ENCODE results near the gene ADGRB3.
"Not testable (repeated sequence)": the region's sequence is repeated elsewhere in the genome, so short reads cannot be mapped to it uniquely, and the experiment has no call there.

Gene ADGRB3

DNA sequence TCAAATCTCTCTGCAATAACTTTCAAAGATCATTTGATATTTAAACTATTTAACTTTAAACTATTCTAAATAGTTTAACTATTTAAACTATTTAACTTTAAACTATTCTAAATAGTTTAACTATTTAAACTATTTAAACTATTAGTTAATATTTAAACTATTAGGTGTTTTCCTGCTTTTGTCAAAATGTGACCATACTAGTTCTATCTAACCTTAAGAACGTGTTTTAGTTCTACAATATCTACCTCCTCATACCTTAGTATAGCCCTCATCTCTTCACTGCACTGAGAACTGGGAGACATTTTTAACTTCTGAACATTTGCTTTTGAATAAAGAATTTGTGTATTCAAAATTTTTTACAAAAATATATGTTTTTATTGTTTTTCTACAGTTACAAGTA, 429.1 kb downstream of the ADGRB3 start:
- no peak for DNase-seq

DNA sequence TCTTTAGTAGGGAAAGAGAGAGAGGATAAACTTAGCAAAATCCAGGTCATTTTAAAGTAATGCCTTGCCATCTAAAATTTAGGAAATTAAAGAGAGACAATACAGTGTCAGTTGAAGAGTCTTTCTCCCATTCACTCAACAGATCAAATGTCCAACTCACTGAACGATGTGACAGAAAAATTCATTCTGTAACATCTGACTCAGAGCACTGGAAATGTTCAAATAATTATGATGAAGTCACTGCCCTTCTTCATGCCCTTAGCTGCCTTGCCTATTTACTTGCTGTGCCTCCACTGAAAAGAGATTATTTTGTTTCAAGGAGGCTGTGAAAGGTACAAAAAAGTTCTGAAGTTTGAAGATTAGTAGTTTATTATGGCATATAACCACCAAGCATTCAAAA, 434.8 kb downstream of the ADGRB3 start:
- DNase-seq: no peak

DNA sequence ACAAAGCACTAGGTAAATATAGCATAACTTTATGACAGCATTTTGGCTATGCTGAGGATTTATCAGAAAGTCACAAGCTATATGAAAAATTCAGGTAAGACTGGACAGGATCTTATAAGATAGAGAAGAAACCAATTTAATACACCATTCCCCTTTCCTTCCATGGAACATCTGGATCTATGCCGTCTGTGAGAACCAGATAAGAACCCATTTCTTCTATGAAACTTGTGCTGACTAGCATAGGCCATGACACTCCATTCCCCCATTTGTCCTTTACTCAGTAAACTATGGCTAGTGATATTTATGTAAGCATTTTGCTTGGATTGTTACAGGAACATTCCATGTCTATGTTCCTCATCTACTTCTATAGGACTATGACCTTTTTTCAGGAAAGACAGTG, 437.7 kb downstream of the ADGRB3 start:
- DNase-seq: no peak

DNA sequence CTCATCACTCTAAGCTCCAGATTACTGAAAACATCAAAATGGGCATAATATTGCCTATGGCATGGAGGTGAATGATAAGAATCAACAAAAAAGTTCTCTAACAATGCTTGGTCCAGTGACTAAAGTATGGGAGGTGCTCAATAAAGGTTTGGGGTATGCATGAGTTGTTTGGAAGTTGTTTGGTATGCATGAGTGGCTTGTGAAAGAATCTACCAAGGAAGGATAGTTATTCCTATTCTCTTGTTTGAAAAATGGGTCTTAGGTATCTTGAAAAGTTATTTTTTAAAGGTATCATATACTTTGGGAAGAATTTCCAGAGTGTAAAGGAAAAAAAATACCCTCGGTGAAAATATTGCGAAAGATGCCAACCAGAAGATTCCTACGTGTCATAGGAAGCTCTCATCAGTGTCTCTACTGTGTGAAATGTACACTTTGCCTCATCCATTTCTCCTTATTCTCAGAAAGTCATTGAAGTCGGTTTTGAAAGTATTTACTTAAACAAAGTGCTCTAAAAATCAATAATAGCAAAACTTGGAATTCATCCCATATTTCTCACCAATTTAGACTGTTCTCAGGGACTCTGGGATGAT, 449.8 kb downstream of the ADGRB3 start:
- no peak for DNase-seq

DNA sequence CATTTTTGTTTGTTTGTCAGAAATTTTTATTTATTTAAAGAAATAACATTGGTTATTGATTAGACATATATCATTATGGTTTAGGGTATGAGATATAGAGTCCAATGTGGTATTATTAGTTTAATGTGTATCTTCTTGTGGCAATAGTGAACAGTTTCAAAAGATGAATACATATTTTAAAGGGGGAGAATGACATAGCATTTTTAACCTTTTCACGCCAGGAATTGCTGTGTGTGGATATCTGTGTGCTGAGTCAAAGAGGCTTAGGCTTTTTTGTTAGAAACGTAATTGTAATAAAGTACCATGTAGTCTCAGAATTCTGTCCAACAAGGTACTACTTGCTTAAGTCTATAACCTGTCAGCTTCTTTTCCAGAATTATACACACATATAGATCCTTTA, 451.6 kb downstream of the ADGRB3 start:
- no peak for DNase-seq

DNA sequence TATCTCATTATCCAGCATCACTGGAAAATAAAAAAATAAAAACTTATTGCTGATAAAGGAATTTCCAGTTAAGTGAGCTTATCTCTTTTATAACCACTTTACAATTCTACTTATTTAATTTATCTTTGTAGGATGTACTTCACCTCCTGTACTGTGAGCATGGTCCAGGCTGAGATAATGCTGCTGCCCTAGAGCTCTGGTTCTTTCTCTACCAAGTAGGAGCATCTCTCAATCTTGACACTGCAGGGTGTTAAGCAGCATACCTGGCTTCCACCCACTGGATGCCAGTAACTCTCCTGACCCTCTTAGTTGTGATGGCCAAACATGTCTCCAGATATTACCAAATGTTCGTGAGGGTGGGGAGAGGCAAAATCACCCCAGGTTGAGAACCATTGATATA, 454.5 kb downstream of the ADGRB3 start:
- DNase-seq: no peak

DNA sequence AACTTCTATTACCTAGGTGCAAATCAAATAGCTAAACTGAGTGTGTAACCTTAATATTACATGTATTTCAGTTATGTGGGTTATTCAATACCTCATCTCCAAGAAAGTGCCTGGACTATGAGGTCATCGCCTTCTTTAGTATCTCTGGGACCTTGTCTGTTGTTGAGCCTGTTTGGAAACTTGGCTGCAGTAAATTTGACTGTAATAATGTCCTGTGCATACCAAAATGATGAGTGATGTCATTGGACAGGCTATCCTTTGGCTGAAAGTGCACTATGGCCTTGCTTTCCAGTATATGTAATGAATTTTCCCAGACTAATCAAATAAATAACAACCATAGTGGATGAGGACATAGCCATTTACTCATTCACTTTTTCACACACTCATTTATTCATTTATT, 455.1 kb downstream of the ADGRB3 start:
- no peak for DNase-seq

DNA sequence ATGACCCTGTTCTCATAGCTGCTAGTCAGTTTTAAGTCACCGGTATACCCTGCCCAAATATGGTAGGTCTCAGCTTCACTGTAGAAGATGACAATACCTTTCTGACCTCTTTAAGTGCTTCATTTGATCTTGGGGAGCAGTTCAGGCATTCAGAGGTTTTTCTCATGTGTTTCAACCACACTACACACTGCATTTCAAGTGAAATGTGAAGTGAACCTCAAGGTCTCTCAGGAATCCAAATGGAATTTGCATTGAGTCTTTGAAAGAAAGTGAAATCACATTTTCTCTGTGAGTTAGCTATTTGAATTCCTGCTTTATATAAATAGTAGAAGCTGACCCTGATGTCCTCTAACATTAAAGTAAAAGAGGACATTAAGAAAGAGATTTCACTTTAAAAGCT, 461.6 kb downstream of the ADGRB3 start:
- DNase-seq: no peak

DNA sequence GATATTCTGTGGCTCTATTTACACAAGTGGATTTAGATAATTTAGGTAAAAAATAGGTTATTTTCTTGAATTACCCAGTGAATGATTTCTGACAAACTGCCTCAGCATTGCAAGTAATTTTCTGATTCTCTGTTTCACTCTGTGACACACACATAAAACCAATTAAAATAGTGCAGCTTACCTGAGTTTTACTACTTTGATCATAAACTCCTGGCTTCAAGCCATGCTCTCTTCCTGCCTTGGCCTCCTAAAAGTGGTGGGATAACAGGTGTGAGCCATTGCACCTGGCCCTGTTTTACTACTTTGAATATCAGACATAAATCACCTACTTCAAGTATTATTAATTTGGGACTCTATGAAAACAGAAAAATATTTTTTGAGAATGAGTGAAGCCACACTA, 462.9 kb downstream of the ADGRB3 start:
- DNase-seq: no peak

DNA sequence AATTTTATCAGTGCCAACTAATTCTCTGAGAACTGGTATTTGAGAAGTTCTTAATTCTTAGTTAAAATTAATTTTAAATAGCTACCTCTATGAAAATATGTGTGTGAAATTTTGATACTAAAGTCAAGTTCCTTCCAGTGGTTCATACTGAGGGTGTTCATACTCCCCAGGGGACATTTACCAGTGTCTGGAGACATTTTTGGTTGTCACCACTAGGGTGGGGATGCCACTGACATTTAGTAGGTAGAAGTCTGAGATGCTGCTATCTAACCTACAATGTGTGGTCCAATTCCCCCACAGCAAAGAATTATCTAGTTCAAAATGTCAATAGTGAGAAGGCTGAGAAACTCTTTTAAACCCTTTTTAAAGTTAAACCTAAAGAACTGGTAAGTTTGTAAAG, 463.8 kb downstream of the ADGRB3 start:
- DNase-seq: no peak

DNA sequence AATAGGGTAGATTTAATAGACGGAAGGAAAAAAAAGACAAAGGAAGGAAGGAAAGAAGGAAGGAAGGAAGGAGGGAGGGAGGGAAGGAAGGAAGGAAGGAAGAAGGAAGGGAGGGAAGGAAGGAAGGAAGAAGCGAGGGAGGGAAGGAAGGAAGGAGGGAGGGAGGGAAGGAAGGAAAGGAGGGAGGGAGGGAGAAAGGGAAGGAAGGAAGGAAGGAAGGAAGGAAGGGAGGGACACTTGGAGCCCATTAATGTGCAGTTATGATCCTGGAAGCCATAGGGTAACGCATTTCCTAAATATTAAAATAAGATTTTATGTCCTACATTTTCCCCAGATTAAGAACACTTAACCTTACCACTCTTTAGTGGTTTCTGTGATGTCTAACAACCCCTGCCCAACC, 465.7 kb downstream of the ADGRB3 start:
- no peak for DNase-seq

DNA sequence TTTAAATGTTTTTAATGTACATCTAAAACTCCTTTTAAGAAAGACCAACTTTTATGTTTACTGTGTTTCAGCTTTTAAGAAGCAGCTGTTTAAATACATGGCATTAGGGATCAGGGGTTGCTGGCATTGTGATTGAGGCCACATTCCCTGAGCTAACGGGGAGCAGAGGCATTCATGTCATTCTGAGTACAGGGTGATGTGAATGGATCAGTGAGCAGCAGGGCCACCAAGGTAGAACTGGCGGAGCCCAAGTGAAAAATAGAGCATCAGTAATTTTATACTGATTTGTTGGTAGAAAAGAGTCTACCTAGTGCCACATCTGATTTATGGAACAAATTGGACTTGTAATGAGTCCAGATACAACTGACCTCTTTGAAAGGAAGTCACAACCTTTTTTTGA, 467.3 kb downstream of the ADGRB3 start:
- peak; percentile 40 for DNase-seq

DNA sequence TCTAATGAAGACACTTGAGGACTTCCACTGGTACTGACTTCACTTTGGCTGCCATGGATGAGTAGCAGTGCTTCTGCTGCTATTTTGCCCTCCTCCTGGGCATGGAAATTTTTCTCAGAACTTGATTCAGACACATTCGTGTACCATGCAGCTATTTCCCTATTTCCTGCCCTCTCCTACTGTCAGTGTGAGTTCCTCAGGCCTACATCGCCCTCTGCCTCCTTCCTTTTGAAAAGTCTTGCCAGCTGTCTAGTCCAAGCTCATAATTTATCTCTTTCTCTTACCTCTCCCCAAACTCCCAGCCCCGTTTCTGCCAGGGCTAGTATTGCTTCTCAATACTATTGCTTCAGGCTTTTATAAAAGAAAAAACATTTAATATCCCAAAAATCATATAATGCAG, 470.2 kb downstream of the ADGRB3 start:
- DNase-seq: no peak

DNA sequence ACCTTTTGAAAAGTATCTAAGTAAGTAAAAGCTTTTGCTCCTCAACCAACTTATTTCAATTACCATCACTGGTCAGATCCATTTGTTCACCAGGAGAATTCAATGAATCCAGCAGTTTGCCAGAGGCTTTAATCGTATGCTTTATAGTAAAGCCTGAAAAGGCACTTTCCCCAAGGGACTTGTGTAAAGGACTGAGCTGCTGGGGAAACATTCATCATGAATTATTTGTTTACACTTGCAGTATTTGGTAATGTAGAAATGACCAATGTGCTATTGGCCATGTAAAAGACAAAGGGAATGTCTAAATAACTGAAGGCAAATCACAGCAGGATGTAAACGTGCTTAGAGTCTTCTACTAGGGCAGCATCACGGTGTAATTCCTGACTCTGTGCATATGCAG, 471.4 kb downstream of the ADGRB3 start:
- DNase-seq: peak; percentile 31

DNA sequence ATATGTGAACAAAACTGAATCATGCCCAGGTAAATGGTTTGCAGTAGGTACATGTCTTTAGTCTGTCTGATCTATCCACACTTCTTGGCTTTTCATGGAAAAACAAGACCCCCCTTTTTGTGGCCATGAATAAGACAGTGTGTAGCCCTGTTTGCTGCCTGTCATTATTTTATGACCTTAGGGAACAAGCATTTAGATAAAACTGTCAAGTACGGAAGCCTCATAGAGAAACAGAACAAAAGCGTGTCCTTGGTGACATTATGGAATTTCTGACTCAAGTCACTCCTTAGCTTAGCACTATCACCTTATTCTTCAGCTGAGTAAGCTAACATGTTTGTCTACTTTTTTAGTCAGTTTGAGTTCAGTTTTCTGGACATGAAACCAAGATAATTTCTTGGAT, 476.2 kb downstream of the ADGRB3 start:
- DNase-seq: no peak

DNA sequence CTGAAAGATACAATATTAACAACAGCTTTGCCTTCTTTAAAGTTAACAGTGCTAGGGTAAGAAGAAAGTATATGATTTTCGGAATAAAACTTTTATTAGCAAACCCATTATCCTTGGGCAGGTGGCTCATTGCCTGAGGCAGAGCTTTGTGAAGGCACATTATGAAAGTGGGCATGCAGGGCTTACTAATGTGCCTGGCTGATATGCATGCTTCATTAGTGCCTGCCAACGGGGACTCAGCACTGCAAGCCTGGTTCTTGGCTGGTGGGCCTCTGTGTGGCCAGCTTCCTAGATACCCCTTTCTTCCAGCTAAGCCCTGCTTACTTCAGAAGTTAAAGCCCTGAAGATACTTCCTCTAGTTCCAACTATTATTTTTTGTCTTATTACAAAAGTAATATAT, 481.6 kb downstream of the ADGRB3 start:
- peak; percentile 7 for DNase-seq

DNA sequence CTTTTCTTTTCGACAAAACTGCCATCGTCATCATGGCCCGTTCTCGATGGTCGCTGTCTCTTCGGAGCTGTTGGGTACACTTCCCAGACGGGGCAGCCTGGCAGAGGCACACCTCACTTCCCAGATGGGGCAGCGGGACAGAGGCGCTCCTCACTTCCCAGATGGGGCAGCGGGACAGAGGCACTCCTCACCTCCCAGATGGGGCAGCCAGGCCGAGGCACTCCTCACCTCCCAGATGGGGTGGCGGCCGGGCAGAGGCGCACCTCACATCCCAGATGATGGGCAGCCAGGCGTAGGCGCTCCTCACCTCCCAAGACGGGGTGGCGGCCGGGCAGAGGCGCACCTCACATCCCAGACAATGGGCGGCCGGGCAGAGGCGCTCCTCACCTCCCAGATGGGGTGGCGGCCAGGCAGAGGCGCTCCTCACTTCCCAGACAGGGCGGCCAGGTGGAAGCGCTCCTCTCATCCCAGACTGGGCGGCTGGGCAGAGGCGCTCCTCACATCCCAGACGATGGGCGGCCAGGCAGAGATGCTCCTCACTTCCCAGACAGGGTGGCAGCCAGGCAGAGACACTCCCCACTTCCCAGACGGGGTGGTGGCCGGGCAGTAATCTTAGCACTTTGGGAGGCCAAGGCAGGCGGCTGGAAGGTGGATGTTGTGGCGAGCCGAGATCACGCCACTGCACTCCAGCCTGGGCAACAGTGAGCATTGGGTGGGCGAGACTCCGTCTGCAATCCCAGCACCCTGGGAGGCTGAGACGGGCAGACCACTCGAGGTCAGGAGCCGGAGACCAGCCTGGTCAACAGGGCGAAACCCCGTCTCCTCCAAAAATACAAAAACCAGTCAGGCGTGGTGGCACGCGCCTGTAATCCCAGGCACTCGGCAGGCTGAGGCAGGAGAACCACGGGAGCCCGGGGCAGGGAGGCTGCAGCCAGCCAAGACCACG, 486.7 kb downstream of the ADGRB3 start:
- not testable (repeated sequence) for DNase-seq

DNA sequence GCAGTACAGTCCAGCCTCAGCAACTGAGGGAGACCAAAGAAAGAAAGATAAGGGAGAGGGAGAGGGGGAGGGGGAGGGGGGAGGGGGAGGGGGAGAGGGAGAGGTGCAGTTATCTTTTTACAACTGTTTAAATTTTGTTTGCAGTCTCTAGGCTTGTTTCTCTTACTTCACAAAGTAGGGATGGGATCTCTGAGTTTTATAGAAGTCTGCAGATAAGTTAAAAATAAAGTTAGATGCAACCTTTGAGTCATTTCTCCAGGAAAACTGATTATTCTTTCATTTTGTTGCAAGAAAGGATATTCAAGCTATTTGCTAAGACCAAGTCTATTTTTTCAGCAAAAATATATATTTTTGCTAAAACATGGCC, 487.3 kb downstream of the ADGRB3 start:
- no peak for DNase-seq

DNA sequence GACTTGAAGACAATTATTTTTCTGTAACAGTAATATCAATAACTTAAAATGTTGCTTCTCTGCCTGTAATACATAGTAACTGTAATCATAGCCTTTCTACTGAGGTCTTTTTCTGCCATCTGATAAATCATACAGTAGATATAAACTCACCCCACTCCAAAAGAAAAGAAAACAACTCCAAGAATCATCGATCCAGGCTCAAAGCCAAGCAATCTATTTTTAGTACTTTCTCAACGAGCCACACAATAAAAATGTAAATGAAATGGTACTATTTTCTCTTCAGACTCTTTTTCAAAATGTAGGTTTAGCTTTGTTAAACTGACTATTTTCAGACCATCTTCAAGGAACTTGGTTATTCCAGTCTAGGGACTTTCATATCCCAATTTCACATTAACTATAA, 493.3 kb downstream of the ADGRB3 start:
- no peak for DNase-seq

DNA sequence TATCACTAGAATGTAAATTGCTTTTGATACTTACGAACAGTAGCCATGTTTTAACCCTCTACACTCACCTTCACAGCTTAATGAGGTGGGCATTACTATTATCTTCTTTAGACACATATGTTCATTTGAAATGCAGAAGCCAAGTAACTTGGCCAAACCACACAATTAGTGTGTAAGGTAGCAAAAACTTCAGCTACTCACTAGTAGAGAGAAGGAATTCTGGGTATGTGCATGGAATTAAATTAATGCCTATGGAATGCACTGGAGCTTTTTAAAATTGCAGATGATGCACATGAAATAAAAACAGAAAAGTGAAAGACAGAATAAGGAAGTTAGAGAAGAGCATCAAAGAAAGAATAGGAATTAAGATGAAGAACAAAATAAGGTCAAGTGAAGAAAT, 494.0 kb downstream of the ADGRB3 start:
- no peak for DNase-seq

DNA sequence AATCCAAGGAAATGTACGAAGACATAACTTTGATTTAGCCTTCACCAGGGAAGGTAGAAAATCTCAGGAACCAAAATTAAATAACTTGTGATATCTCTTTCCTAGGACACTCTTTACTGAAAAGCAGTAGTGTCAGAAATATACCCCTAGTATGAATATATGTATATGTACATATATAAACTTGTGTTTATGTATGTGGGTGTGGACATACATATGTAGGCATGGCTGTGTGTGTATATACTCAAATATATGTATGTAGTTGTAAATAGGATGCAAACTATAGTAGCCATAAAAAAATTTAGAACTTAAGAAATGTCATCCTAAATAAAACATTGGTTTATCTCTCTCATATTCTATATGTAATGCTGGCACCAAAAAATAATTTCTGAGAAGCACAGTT, 500.8 kb downstream of the ADGRB3 start:
- no peak for DNase-seq

DNA sequence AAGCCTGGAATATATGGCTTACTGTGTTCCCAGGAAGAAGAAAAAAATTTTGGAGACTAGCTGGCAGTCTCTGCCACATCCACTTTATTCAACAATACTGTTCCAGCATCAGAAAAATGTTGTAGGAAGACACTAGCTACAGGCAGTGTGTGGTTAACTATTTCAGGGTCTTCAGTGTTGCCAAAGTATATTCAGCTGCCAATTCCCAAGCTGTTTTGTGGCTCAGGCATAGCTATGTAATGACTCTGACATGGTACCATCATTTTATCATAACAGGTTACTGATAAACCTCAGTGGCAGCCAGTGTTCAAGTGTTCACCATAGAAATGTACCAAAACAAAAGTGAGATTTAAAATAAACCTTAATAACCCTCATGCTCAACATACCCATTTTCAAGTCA, 503.1 kb downstream of the ADGRB3 start:
- no peak for DNase-seq

DNA sequence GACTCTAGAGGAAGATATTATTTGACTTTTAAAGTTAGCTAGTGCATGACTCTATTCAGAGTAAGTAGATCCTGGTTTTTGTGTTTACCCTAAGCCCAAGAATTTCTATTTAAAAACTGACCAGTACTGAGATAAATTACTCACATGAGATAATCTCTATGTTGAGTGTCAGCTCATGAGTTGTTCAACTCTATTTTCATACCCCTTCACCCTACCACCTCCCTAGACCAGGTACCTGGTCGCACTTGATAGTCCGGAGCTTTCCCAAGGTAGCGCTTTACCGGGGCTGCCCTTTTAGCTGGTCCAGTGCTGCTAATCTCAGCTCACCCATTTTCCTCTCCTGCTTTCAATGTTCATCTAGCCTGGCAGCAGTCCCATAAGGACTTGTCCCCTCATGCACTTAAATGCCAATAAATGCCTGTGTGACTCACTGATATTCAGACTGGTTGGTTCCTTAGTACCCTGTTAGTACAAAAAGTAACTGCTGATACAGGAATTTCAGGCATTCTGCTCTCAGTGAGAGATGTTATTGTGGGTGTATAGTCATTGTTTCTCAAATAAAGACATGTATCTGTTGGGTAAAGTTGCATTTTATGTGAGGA, 503.9 kb downstream of the ADGRB3 start:
- no peak for DNase-seq

DNA sequence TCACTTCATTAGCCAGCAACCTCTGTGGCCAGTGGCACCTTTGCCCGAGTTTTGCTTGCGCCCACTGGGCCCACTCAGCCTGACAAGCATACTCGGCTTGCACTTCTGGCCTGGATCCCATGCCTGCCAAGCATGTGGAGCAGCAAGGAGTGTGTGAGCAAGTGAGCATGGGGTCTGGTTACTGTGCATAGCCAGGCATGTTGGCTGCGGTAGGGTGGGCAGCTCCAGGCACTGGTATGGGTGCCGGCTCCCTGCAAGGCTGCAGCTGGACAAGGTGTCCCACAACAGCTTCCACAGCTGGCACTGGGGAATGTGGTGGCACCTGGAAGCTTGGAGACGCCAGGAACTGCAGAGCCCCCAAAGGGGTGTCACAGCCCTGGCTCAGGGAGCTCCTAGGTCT, 510.0 kb downstream of the ADGRB3 start:
- no peak for DNase-seq
